ENCODE data around the gene HFE. TPM values are rescaled to one million over a fixed set of nuclear protein-coding genes. Genes with fewer than 3 reads are reported as not detected.

The HFE gene
- total and polyA plus RNA-seq, 2 of the 13 experiments (the other 11 are each of a cell fraction or from before 2014, with no cell fraction given): 3.7 to 6.3 TPM

DNA sequence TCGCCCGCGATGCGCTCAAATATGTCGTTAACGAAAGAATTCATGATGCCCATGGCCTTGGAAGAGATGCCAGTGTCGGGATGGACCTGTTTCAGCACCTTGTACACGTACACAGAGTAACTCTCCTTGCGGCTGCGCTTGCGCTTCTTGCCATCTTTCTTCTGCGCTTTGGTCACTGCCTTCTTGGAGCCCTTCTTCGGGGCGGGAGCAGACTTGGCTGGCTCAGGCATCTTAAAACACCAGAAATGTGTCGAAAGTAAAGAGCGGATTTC, 36.4 kb downstream of the HFE start (continued):
- TF ChIP-seq, protein P1, sequence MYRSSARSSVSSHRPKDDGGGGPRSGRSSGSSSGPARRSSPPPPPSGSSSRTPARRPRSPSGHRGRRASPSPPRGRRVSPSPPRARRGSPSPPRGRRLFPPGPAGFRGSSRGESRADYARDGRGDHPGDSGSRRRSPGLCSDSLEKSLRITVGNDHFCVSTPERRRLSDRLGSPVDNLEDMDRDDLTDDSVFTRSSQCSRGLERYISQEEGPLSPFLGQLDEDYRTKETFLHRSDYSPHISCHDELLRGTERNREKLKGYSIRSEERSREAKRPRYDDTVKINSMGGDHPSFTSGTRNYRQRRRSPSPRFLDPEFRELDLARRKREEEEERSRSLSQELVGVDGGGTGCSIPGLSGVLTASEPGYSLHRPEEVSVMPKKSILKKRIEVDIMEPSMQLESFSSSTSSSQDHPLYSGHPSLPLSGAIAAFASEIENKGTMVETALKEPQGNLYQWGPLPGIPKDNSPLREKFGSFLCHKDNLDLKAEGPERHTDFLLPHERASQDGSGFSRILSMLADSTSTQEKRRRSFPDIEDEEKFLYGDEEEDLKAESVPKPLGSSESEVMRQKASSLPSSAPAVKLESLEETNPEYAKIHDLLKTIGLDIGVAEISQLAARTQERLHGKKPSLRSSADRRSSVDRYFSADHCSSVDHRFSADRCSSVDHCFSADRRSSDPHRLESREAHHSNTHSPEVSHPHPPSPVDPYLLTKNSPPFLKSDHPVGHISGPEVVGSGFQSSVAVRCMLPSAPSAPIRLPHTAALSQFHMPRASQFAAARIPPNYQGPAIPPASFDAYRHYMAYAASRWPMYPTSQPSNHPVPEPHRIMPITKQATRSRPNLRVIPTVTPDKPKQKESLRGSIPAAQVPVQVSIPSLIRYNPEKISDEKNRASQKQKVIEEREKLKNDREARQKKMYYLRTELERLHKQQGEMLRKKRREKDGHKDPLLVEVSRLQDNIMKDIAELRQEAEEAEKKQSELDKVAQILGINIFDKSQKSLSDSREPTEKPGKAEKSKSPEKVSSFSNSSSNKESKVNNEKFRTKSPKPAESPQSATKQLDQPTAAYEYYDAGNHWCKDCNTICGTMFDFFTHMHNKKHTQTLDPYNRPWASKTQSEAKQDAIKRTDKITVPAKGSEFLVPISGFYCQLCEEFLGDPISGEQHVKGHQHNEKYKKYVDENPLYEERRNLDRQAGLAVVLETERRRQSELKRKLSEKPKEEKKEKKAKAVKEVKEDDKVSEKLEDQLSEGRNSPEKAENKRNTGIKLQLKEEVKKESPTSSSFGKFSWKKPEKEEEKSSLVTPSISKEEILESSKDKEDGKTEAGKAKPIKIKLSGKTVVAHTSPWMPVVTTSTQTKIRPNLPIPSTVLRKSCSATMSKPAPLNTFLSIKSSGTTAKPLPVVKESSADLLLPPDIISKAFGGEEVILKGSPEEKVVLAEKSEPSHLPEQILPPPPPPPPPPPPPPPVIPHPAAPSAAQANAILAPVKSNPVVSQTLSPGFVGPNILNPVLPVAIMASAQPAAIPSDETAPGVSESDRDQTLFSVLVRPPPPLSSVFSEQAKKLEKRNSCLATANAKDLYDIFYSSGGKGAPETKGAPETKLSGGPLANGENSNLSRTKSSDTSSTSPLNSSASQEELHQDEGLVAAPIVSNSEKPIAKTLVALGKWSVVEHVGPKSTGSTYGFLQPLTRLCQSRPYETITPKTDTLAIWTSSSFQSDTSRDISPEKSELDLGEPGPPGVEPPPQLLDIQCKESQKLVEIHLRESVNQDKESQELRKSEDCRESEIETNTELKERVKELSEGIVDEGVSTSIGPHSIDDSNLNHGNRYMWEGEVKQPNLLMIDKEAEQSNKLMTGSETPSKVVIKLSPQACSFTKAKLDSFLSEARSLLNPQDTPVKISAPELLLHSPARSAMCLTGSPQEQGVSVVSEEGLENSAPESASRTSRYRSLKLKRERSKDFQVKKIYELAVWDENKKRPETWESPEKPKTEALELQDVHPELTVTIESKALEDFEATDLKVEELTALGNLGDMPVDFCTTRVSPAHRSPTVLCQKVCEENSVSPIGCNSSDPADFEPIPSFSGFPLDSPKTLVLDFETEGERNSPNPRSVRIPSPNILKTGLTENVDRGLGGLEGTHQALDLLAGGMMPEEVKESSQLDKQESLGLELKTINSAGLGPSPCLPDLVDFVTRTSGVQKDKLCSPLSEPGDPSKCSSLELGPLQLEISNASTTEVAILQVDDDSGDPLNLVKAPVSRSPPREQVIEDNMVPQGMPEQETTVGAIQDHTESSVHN (CRISPR knock-in tag; IDR thresholded peaks at IDR 0.05): peak; percentile 90; the same call in 1 of the 2 replicates
- TF ChIP-seq MLLT10 (CRISPR knock-in tag; IDR thresholded peaks at IDR 0.05) (0 out of 2 replicates have a peak, but pooled peaks have one; percentile 75), ZNF883 (CRISPR knock-in tag; IDR thresholded peaks at IDR 0.05; ENCODE audit: not compliant biosample characterization) (peak; percentile 35), TCF12 (IDR thresholded peaks at IDR 0.05) (no peak), TCF12 (CRISPR knock-in tag; IDR thresholded peaks at IDR 0.05) (0 out of 2 replicates have a peak, but pooled peaks have one; percentile 17), SP4 (CRISPR knock-in tag; IDR thresholded peaks at IDR 0.05) (no peak), HDAC2 (CRISPR knock-in tag; IDR thresholded peaks at IDR 0.05) (peak; percentile 39; the same call in 1 of the 2 replicates), JDP2 (CRISPR knock-in tag; IDR thresholded peaks at IDR 0.05; ENCODE audit: borderline replicate concordance) (no peak), ZNF816 (CRISPR knock-in tag; IDR thresholded peaks at IDR 0.05; ENCODE audit: borderline replicate concordance) (peak; percentile 73; the same call in 1 of the 2 replicates), CEBPG (CRISPR knock-in tag; IDR thresholded peaks at IDR 0.05) (peak; percentile 6; the same call in 1 of the 2 replicates), ZNF232 (CRISPR knock-in tag; IDR thresholded peaks at IDR 0.05; ENCODE audit: borderline replicate concordance) (peak; percentile 71)
- TF ChIP-seq, protein P2, sequence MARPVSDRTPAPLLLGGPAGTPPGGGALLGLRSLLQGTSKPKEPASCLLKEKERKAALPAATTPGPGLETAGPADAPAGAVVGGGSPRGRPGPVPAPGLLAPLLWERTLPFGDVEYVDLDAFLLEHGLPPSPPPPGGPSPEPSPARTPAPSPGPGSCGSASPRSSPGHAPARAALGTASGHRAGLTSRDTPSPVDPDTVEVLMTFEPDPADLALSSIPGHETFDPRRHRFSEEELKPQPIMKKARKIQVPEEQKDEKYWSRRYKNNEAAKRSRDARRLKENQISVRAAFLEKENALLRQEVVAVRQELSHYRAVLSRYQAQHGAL (CRISPR knock-in tag; IDR thresholded peaks at IDR 0.05; ENCODE audit: not compliant biosample characterization): no peak
- TF ChIP-seq, protein P3, sequence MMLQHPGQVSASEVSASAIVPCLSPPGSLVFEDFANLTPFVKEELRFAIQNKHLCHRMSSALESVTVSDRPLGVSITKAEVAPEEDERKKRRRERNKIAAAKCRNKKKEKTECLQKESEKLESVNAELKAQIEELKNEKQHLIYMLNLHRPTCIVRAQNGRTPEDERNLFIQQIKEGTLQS (CRISPR knock-in tag; IDR thresholded peaks at IDR 0.05): no peak
- TF ChIP-seq, protein P4, sequence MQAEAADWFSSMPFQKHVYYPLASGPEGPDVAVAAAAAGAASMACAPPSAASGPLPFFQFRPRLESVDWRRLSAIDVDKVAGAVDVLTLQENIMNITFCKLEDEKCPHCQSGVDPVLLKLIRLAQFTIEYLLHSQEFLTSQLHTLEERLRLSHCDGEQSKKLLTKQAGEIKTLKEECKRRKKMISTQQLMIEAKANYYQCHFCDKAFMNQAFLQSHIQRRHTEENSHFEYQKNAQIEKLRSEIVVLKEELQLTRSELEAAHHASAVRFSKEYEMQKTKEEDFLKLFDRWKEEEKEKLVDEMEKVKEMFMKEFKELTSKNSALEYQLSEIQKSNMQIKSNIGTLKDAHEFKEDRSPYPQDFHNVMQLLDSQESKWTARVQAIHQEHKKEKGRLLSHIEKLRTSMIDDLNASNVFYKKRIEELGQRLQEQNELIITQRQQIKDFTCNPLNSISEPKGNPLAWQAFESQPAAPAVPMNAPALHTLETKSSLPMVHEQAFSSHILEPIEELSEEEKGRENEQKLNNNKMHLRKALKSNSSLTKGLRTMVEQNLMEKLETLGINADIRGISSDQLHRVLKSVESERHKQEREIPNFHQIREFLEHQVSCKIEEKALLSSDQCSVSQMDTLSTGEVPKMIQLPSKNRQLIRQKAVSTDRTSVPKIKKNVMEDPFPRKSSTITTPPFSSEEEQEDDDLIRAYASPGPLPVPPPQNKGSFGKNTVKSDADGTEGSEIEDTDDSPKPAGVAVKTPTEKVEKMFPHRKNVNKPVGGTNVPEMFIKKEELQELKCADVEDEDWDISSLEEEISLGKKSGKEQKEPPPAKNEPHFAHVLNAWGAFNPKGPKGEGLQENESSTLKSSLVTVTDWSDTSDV (CRISPR knock-in tag; IDR thresholded peaks at IDR 0.05): no peak
- TF ChIP-seq, protein P5, sequence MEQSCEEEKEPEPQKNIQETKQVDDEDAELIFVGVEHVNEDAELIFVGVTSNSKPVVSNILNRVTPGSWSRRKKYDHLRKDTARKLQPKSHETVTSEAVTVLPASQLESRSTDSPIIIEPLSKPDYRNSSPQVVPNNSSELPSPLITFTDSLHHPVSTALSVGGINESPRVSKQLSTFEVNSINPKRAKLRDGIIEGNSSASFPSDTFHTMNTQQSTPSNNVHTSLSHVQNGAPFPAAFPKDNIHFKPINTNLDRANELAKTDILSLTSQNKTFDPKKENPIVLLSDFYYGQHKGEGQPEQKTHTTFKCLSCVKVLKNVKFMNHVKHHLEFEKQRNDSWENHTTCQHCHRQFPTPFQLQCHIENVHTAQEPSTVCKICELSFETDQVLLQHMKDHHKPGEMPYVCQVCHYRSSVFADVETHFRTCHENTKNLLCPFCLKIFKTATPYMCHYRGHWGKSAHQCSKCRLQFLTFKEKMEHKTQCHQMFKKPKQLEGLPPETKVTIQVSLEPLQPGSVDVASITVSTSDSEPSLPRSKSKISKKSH (CRISPR knock-in tag; IDR thresholded peaks at IDR 0.05; ENCODE audit: borderline replicate concordance): no peak; the same call in 1 of the 2 replicates
